ENCODE data around the gene NKAP. TPM values are rescaled to one million over a fixed set of nuclear protein-coding genes. Genes with fewer than 3 reads are reported as not detected.

NKAP gene
- total and polyA plus RNA-seq, 2 of the 13 experiments (the other 11 are each of a cell fraction or from before 2014, with no cell fraction given), result 3.6 to 6.1 TPM

GRCh38 chrX:119871599-119872395 lies 71.8 kb downstream of the NKAP start, which contains the start of the genes NDUFA1 and RNF113A (continued):
- TF ChIP-seq, protein P1, sequence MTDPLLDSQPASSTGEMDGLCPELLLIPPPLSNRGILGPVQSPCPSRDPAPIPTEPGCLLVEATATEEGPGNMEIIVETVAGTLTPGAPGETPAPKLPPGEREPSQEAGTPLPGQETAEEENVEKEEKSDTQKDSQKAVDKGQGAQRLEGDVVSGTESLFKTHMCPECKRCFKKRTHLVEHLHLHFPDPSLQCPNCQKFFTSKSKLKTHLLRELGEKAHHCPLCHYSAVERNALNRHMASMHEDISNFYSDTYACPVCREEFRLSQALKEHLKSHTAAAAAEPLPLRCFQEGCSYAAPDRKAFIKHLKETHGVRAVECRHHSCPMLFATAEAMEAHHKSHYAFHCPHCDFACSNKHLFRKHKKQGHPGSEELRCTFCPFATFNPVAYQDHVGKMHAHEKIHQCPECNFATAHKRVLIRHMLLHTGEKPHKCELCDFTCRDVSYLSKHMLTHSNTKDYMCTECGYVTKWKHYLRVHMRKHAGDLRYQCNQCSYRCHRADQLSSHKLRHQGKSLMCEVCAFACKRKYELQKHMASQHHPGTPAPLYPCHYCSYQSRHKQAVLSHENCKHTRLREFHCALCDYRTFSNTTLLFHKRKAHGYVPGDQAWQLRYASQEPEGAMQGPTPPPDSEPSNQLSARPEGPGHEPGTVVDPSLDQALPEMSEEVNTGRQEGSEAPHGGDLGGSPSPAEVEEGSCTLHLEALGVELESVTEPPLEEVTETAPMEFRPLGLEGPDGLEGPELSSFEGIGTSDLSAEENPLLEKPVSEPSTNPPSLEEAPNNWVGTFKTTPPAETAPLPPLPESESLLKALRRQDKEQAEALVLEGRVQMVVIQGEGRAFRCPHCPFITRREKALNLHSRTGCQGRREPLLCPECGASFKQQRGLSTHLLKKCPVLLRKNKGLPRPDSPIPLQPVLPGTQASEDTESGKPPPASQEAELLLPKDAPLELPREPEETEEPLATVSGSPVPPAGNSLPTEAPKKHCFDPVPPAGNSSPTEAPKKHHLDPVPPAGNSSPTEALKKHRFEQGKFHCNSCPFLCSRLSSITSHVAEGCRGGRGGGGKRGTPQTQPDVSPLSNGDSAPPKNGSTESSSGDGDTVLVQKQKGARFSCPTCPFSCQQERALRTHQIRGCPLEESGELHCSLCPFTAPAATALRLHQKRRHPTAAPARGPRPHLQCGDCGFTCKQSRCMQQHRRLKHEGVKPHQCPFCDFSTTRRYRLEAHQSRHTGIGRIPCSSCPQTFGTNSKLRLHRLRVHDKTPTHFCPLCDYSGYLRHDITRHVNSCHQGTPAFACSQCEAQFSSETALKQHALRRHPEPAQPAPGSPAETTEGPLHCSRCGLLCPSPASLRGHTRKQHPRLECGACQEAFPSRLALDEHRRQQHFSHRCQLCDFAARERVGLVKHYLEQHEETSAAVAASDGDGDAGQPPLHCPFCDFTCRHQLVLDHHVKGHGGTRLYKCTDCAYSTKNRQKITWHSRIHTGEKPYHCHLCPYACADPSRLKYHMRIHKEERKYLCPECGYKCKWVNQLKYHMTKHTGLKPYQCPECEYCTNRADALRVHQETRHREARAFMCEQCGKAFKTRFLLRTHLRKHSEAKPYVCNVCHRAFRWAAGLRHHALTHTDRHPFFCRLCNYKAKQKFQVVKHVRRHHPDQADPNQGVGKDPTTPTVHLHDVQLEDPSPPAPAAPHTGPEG (CRISPR knock-in tag; IDR thresholded peaks at IDR 0.05), result peak; percentile 53; the same call in 1 of the 2 replicates
- TF ChIP-seq ZNF577 (CRISPR knock-in tag; IDR thresholded peaks at IDR 0.05; ENCODE audit: borderline replicate concordance, low read depth), result no peak
- peak; percentile 63; the same call in 1 of the 2 replicates for TF ChIP-seq NAIF1 (CRISPR knock-in tag; IDR thresholded peaks at IDR 0.05; ENCODE audit: borderline replicate concordance)
- peak; percentile 60; the same call in 1 of the 2 replicates for TF ChIP-seq SIN3A (IDR thresholded peaks at IDR 0.05; ENCODE audit: borderline replicate concordance, low read depth, low read length)
- TF ChIP-seq ZFP1 (CRISPR knock-in tag; IDR thresholded peaks at IDR 0.05), result no peak
- TF ChIP-seq TOPORS (CRISPR knock-in tag; IDR thresholded peaks at IDR 0.05), result no peak
- no peak for TF ChIP-seq MATR3 (CRISPR knock-in tag; IDR thresholded peaks at IDR 0.05)
- TF ChIP-seq ZNF446 (CRISPR knock-in tag; IDR thresholded peaks at IDR 0.05), result no peak
- no peak for TF ChIP-seq ZNF614 (CRISPR knock-in tag; IDR thresholded peaks at IDR 0.05; ENCODE audit: borderline replicate concordance)
- TF ChIP-seq ZNF720 (CRISPR knock-in tag; IDR thresholded peaks at IDR 0.05), result no peak
- no peak for TF ChIP-seq BCLAF1 (IDR thresholded peaks at IDR 0.05)
- no peak for TF ChIP-seq TEAD3 (CRISPR knock-in tag; optimal IDR thresholded peaks at IDR 0.05; ENCODE audit: borderline replicate concordance)
- peak; percentile 57; the same call in 1 of the 2 replicates for TF ChIP-seq RXRA (CRISPR knock-in tag; IDR thresholded peaks at IDR 0.05)
- no peak for TF ChIP-seq PITX1 (CRISPR knock-in tag; IDR thresholded peaks at IDR 0.05)
- no peak for TF ChIP-seq ZNF749 (CRISPR knock-in tag; IDR thresholded peaks at IDR 0.05; ENCODE audit: borderline replicate concordance)
- 0 out of 2 replicates have a peak, but pooled peaks have one; percentile 7 for TF ChIP-seq SNAI1 (CRISPR knock-in tag; IDR thresholded peaks at IDR 0.05; ENCODE audit: borderline replicate concordance)
- peak; percentile 37 for TF ChIP-seq YY1 (IDR thresholded peaks at IDR 0.05; ENCODE audit: insufficient read depth, insufficient replicate concordance, low read depth, low read length)
- TF ChIP-seq ZFP82 (CRISPR knock-in tag; IDR thresholded peaks at IDR 0.05; ENCODE audit: borderline replicate concordance), result no peak
- TF ChIP-seq E2F1 (CRISPR knock-in tag; IDR thresholded peaks at IDR 0.05), result peak; percentile 68; the same call in 1 of the 2 replicates
- TF ChIP-seq ZNF441 (CRISPR knock-in tag; IDR thresholded peaks at IDR 0.05; ENCODE audit: borderline replicate concordance), result peak; percentile 23; the same call in 1 of the 2 replicates

All from HepG2 (cell line).